SJSA1 (cell line): Measurements from ENCODE around the gene IWS1. TPM values are rescaled to one million over a fixed set of nuclear protein-coding genes. Genes with fewer than 3 reads are reported as not detected.
A peak's percentile ranks its signal among the peaks of the same experiment; 100 is the strongest.
"Not testable (repeated sequence)": the region's sequence is repeated elsewhere in the genome, so short reads cannot be mapped to it uniquely, and the experiment has no call there.

Source experiments
- DNase-seq, 2 experiments: peaks; one replicate each; pipeline ENCODE4 v3.0.0-alpha.2; 2015 to 2020; ENCODE audit warnings: low spot score in 2 of 2, low read depth in 1 of 2
- H3K27ac ChIP-seq: fragments of 250-450 bp; sonication (Bioruptor Pico); 2 replicates; pipeline ENCODE4 v1.5.1; 2020; ENCODE audit warnings: mild to moderate bottlenecking, moderate library complexity
- H3K27me3 ChIP-seq: fragments of 250-450 bp; sonication (Bioruptor Pico); replicated peaks from 2 replicates; pipeline ENCODE4 v1.5.1; 2020; ENCODE audit warnings: mild to moderate bottlenecking, moderate library complexity
- H3K36me3 ChIP-seq: fragments of 250-450 bp; sonication (Bioruptor Pico); 2 replicates; pipeline ENCODE4 v1.5.1; 2020; ENCODE audit warnings: mild to moderate bottlenecking
- H3K4me1 ChIP-seq: fragments of 250-450 bp; sonication (Bioruptor Pico); replicated peaks from 2 replicates; pipeline ENCODE4 v1.6.1; 2021; ENCODE audit warnings: mild to moderate bottlenecking
- H3K4me3 ChIP-seq: fragments of 250-450 bp; sonication (Bioruptor Pico); 2 replicates; pipeline ENCODE4 v1.5.1; 2020; ENCODE audit warnings: mild to moderate bottlenecking
- H3K9me3 ChIP-seq: fragments of 250-450 bp; sonication (Bioruptor Pico); replicated peaks from 2 replicates; pipeline ENCODE4 v1.5.1; 2020; ENCODE audit warnings: mild to moderate bottlenecking
- total RNA-seq: library from RNA; depleted of rRNA; stranded (reverse); fragments of >200 nt; shearing (Covaris generic); gene quantifications from 2 replicates; pipeline ENCODE4 v1.2.3, GENCODE V29; 2014

IWS1 gene
- total RNA-seq, 1 experiment from 2014 or later: 73.7 TPM

DNA sequence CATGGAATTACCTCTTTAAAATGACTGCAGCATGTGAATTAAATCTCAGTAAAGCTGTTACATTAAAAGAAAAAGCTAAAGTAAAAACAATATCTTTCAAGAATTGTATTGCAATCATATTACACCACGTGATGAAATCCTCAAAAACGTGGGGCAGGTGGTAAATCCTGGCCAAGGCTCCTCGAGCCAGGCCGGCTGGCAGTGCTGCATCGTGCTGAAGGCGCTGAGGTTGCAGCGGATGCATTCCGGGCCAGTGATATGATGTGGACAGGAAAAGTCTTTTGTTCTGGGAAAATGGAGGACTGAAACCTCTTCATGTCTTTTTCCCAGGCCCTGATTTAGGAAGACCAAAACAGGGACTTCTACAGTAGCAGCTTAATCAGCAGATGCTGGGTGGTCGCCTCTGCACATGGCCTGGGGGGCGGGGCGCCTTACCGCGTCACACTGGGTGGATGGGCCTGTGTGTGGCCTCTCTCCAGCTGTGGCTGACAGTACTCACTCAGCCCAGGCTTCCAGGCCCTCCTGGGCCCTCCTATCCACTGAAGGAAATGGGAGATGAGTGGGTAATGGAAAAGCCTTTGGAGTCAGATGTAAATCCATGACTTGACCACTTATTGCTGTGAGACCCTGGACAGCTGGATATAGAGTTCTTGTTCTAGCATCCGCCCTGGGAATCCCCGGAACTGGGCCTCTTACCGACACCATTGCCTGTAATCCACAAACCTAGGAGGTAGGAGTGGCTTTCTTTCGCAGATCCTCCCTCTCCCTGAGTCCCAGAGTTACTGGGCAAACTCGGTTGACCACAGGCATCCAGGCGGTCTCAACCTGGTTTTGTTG is 62.9 kb downstream of the IWS1 start:
- DNase-seq: peak; percentile 98 to 99
- Histone ChIP-seq H3K36me3 (no peaks in the 10 kb centered on the region), H3K27ac (peak overlapping the region; percentile 88), H3K27me3 (no peaks in the 10 kb centered on the region), H3K9me3 (no peaks in the 10 kb centered on the region), H3K4me1 (peaks cover 31% of the 10 kb centered on the region), H3K4me3 (no peak overlapping the region)

DNA sequence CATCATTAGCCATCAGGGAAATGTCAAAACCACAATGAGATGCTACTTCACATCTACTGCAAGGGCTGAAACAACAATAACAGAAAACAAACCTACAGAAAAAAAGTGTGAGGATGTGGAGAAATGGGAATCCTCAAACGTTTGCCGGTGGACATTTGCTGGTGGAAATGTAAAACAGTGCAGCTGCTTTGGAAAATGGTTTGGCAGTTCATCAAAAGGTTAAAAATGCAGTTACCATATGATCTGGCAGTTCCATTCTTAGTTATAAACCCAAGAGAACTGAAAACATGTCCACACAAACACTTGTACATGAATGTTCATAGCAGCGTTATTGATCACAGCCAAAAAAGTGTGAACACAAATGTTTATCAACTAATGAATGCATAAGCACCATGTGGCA is 63.8 kb downstream of the IWS1 start:
- Histone ChIP-seq H3K27me3 (no peaks in the 10 kb centered on the region), H3K27ac (peak overlapping the region; percentile 88), H3K4me1 (peaks cover 31% of the 10 kb centered on the region), H3K36me3 (no peaks in the 10 kb centered on the region), H3K4me3 (no peak overlapping the region), H3K9me3 (no peaks in the 10 kb centered on the region)
- peak in 1 of 2 experiments; percentile 12 for DNase-seq

DNA sequence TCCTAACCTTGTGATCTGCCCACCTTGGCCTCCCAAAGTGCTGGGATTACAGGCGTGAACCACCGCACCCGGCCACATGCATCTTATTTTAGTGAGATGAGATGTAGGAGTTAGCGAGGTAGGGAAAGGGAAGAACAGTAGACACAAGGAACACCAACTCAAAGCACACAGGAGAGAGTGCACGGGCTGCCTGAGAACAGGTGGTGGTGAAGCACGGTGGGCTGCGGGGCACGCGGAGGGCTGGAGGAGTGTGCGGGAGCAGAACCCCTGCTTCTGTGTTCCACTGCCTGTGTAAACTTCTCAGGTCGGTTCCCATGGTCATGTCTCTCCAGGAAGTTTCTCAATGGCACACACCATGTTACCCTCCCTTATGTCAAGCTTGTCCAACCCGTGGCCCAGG is 69.3 kb downstream of the IWS1 start:
- H3K4me3 ChIP-seq: no peak overlapping the region
- peaks cover 17% of the 10 kb centered on the region for H3K4me1 ChIP-seq
- H3K9me3 ChIP-seq: no peaks in the 10 kb centered on the region
- no peaks in the 10 kb centered on the region for H3K27me3 ChIP-seq
- H3K27ac ChIP-seq: no peak overlapping the region
- no peak for DNase-seq
- no peaks in the 10 kb centered on the region for H3K36me3 ChIP-seq

DNA sequence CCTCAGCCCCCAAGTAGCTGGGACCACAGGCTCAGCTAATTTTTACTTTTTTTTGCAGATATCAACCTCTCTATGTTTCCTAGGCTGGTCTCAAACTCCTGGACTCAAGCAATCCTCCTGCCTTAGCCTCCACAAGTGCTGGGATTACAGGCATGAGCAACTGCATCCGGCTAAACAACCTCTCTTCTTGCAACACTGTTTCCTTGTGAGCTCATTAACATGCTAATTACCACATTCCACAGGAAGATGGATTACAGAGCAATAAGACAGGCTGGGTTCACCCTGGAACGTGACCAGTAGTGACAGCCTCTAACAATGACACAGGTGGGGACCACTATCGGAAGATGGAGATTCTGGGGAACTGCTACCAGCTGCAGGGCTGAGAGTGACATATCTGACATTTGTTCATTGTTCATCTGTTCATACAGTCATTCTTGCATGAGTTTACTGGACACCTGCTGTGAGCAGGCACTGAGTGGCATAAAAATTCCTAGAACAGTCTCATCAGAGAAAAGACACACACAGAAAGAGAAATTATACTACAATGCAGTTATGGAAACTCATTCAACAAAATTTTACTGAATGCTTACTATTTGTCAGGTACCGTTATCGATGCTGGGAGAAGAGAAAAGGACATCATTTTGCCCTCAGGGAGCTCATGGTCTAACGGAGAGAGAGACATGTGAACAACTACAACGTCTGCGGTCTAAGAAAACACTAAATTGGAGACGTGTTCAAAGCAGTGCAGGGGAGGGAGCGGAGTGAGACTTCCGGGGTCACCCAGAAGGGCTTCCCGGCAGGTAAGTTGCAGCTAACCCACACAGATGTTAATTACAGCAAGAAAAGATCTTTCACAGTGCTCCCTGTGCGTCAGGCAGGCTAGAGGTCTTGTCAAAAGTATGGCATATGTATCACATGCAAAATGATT is 70.5 kb downstream of the IWS1 start:
- Histone ChIP-seq H3K4me1 (peaks cover 22% of the 10 kb centered on the region), H3K4me3 (no peak overlapping the region), H3K27me3 (no peaks in the 10 kb centered on the region), H3K36me3 (no peaks in the 10 kb centered on the region), H3K27ac (no peak overlapping the region), H3K9me3 (no peaks in the 10 kb centered on the region)
- DNase-seq: no peak

GRCh38 chr2:127454595-127455565 is 71.4 kb downstream of the IWS1 start:
- peaks cover 26% of the 10 kb centered on the region for H3K4me1 ChIP-seq
- H3K9me3 ChIP-seq: no peaks in the 10 kb centered on the region
- H3K27me3 ChIP-seq: no peaks in the 10 kb centered on the region
- no peak overlapping the region for H3K27ac ChIP-seq
- DNase-seq: peak in 1 of 2 experiments; percentile 22
- H3K36me3 ChIP-seq: no peaks in the 10 kb centered on the region
- no peak overlapping the region for H3K4me3 ChIP-seq

DNA sequence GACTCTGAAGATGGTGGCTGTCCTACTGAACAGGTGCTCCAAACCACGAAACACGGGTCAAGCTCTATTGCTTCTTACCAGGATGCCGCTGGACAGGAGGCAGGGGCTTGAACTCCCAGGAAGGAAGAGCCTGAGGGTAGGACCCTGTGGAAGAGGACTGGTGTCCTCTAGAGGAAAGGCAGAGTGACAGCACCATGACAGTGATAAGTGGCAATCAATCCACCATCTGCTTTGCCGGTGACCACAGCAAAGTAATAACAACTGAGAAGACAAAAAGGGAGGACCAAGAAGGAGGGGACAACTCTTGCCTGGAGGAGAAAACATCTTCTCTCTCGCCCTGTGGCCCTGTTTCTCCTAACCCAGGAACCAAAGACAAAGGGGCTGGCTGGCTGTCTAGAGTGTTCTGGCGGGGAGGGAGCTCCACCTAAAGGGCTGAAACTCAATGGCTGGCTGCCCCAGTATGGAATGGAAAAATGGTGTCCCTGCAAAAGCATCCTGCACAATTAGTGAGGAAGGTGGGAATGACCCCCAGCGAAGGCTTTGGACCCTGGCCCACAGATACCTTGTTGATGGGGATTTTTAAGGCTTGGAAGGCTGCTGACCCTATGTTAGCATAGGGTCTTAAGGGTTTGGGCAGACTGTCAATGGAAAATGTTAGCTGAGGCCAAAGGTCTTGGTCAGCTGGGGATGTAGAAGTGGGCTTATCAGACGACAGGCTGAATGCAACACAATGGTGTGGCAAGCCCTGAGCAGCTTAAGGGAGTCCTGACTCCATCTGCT is 72.7 kb downstream of the IWS1 start:
- H3K4me3 ChIP-seq: no peak overlapping the region
- no peaks in the 10 kb centered on the region for H3K27me3 ChIP-seq
- no peak overlapping the region for H3K27ac ChIP-seq
- H3K4me1 ChIP-seq: peaks cover 39% of the 10 kb centered on the region
- H3K9me3 ChIP-seq: no peaks in the 10 kb centered on the region
- peak in 1 of 2 experiments; percentile 37 for DNase-seq
- H3K36me3 ChIP-seq: no peaks in the 10 kb centered on the region

GRCh38 chr2:127453013-127453391 is 73.3 kb downstream of the IWS1 start:
- no peaks in the 10 kb centered on the region for H3K9me3 ChIP-seq
- H3K27ac ChIP-seq: no peak overlapping the region
- H3K36me3 ChIP-seq: no peaks in the 10 kb centered on the region
- no peaks in the 10 kb centered on the region for H3K27me3 ChIP-seq
- DNase-seq: no peak
- peaks cover 45% of the 10 kb centered on the region for H3K4me1 ChIP-seq
- H3K4me3 ChIP-seq: no peak overlapping the region

- H3K27ac ChIP-seq, H3K4me3 ChIP-seq, DNase-seq, H3K27me3 ChIP-seq, H3K9me3 ChIP-seq, H3K36me3 ChIP-seq: not testable (repeated sequence)
- peaks cover 51% of the 10 kb centered on the region for H3K4me1 ChIP-seq
Measured at GRCh38 chr2:127452423-127452822, 73.9 kb downstream of the IWS1 start.

- H3K27me3 ChIP-seq: no peaks in the 10 kb centered on the region
- H3K4me3 ChIP-seq: no peak overlapping the region
- no peak overlapping the region for H3K27ac ChIP-seq
- no peaks in the 10 kb centered on the region for H3K9me3 ChIP-seq
- peak in 1 of 2 experiments; percentile 22 for DNase-seq
- peaks cover 55% of the 10 kb centered on the region for H3K4me1 ChIP-seq
- H3K36me3 ChIP-seq: no peaks in the 10 kb centered on the region
Measured at GRCh38 chr2:127451981-127452380, 74.3 kb downstream of the IWS1 start.

- H3K9me3 ChIP-seq: no peaks in the 10 kb centered on the region
- H3K27ac ChIP-seq: peak overlapping the region; percentile 64
- no peak for DNase-seq
- H3K36me3 ChIP-seq: no peaks in the 10 kb centered on the region
- peaks cover 52% of the 10 kb centered on the region for H3K4me1 ChIP-seq
- H3K27me3 ChIP-seq: no peaks in the 10 kb centered on the region
- no peak overlapping the region for H3K4me3 ChIP-seq
Measured at GRCh38 chr2:127449898-127450297, 76.4 kb downstream of the IWS1 start.

GRCh38 chr2:127449414-127449813 is 76.9 kb downstream of the IWS1 start:
- no peak overlapping the region for H3K4me3 ChIP-seq
- peak in 1 of 2 experiments; percentile 45 for DNase-seq
- H3K36me3 ChIP-seq: no peaks in the 10 kb centered on the region
- no peaks in the 10 kb centered on the region for H3K27me3 ChIP-seq
- H3K9me3 ChIP-seq: no peaks in the 10 kb centered on the region
- peak overlapping the region; percentile 64 for H3K27ac ChIP-seq
- peaks cover 47% of the 10 kb centered on the region for H3K4me1 ChIP-seq

DNA sequence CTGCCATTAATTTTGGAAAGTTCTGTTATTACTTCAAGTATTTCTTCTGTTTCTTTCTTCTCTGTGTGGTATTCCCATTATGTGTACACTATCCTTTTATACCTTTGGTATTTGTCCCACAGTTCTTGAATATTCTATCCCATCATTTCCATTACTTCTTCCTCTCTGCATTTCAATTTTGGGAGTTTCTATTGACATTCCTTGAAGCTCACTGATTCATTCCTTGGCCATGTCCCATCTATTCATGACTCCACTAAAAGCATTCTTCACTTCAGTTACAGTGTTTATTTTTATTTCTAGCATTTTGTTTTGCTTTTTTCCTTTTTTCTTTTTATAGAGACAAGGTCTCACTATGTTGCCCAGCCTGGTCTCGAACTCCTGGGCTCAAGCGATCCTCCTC is 77.8 kb downstream of the IWS1 start:
- DNase-seq: peak in 1 of 2 experiments; percentile 81
- Histone ChIP-seq H3K36me3 (no peaks in the 10 kb centered on the region), H3K4me3 (no peak overlapping the region), H3K27ac (peak overlapping the region; percentile 64), H3K4me1 (peaks cover 43% of the 10 kb centered on the region), H3K27me3 (no peaks in the 10 kb centered on the region), H3K9me3 (no peaks in the 10 kb centered on the region)
